GM12878 (cell line): Measurements from ENCODE around the gene SCNN1B. TPM values are rescaled to one million over a fixed set of nuclear protein-coding genes. Genes with fewer than 3 reads are reported as not detected.

Experiments
- BACH1 ChIP-seq: fragments of 450-650 bp; IDR thresholded peaks from 2 replicates; pipeline ENCODE4 v1.6.1; 2017; ENCODE audit warnings: mild to moderate bottlenecking, borderline replicate concordance
- BCLAF1 ChIP-seq: fragments of 450-650 bp; IDR thresholded peaks from 2 replicates; pipeline ENCODE4 v1.6.1; 2017; ENCODE audit warnings: antibody characterized with exemption, mild to moderate bottlenecking, moderate library complexity
- EGR1 ChIP-seq, 2 experiments: IDR thresholded peaks; 1 replicate in 1 of 2; 2 replicates in 1 of 2; pipeline ENCODE4 v1.6.1; 2011 to 2012; ENCODE audit warnings: low read depth in 2 of 2, low read length in 2 of 2, borderline replicate concordance in 1 of 2, mild to moderate bottlenecking in 1 of 2, moderate library complexity in 1 of 2
- SUPT20H ChIP-seq: IDR thresholded peaks from 2 replicates; pipeline ENCODE4 v1.6.1; 2011; ENCODE audit warnings: low read depth, mild to moderate bottlenecking, low read length, moderate library complexity, borderline replicate concordance; ENCODE audit not compliant: control insufficient read depth
- polyA plus RNA-seq, 11 experiments: library from polyadenylated mRNA; depleted of rRNA in 4 of 11; unstranded in 6 of 11; stranded (reverse) in 5 of 11; fragments of >200 nt; fragmentation: Nextera tagmentation in 4 of 11; fragmentation: Illumina TruSeq in 1 of 11; extraction: Ambion mirVana in 4 of 11; extraction: Trizol in 1 of 11; gene quantifications; 1 replicate in 1 of 11; 2 replicates in 10 of 11; pipeline versions ENCODE4 v1.2.1 to v1.2.3, GENCODE V29; 2011 to 2016; ENCODE audit warnings: inconsistent platforms in 2 of 11, missing spikeins in 2 of 11, low read depth in 1 of 11
- total RNA-seq, 4 experiments: library from RNA; depleted of rRNA in 3 of 4; stranded (reverse); fragments of >200 nt in 3 of 4; fragmentation: Illumina TruSeq in 1 of 4; extraction: Trizol in 1 of 4; gene quantifications; 2 replicates each; pipeline versions ENCODE4 v1.2.1 to v1.2.3, GENCODE V29; 2013 to 2021
- TF ChIP-seq, protein P1 (sequence below): fragments of 450-650 bp; formaldehyde crosslinking; IDR thresholded peaks from 2 replicates; pipeline ENCODE4 v1.4.0; 2022; ENCODE audit warnings: mild to moderate bottlenecking, moderate library complexity
- TF ChIP-seq, protein P2 (sequence below): fragments of 450-650 bp; IDR thresholded peaks from 2 replicates; pipeline ENCODE4 v1.6.1; 2017; ENCODE audit warnings: mild to moderate bottlenecking, moderate library complexity

Gene SCNN1B
- total and polyA plus RNA-seq, 10 of the 15 experiments (the other 5 are each of a cell fraction or from before 2014, with no cell fraction given): 0.28 to 1.5 (median 0.64) TPM

- TF ChIP-seq, protein P1, sequence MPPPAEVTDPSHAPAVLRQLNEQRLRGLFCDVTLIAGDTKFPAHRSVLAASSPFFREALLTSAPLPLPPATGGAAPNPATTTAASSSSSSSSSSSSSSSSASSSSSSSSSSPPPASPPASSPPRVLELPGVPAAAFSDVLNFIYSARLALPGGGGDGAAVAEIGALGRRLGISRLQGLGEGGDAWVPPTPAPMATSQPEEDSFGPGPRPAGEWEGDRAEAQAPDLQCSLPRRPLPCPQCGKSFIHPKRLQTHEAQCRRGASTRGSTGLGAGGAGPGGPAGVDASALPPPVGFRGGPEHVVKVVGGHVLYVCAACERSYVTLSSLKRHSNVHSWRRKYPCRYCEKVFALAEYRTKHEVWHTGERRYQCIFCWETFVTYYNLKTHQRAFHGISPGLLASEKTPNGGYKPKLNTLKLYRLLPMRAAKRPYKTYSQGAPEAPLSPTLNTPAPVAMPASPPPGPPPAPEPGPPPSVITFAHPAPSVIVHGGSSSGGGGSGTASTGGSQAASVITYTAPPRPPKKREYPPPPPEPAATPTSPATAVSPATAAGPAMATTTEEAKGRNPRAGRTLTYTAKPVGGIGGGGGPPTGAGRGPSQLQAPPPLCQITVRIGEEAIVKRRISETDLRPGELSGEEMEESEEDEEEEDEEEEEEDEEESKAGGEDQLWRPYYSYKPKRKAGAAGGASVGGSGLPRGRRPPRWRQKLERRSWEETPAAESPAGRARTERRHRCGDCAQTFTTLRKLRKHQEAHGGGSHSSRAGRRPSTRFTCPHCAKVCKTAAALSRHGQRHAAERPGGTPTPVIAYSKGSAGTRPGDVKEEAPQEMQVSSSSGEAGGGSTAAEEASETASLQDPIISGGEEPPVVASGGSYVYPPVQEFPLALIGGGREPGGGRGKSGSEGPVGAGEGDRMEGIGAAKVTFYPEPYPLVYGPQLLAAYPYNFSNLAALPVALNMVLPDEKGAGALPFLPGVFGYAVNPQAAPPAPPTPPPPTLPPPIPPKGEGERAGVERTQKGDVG (CRISPR knock-in tag): no peak
- no peak for TF ChIP-seq BCLAF1
- TF ChIP-seq SUPT20H: no peak
- TF ChIP-seq, protein P2, sequence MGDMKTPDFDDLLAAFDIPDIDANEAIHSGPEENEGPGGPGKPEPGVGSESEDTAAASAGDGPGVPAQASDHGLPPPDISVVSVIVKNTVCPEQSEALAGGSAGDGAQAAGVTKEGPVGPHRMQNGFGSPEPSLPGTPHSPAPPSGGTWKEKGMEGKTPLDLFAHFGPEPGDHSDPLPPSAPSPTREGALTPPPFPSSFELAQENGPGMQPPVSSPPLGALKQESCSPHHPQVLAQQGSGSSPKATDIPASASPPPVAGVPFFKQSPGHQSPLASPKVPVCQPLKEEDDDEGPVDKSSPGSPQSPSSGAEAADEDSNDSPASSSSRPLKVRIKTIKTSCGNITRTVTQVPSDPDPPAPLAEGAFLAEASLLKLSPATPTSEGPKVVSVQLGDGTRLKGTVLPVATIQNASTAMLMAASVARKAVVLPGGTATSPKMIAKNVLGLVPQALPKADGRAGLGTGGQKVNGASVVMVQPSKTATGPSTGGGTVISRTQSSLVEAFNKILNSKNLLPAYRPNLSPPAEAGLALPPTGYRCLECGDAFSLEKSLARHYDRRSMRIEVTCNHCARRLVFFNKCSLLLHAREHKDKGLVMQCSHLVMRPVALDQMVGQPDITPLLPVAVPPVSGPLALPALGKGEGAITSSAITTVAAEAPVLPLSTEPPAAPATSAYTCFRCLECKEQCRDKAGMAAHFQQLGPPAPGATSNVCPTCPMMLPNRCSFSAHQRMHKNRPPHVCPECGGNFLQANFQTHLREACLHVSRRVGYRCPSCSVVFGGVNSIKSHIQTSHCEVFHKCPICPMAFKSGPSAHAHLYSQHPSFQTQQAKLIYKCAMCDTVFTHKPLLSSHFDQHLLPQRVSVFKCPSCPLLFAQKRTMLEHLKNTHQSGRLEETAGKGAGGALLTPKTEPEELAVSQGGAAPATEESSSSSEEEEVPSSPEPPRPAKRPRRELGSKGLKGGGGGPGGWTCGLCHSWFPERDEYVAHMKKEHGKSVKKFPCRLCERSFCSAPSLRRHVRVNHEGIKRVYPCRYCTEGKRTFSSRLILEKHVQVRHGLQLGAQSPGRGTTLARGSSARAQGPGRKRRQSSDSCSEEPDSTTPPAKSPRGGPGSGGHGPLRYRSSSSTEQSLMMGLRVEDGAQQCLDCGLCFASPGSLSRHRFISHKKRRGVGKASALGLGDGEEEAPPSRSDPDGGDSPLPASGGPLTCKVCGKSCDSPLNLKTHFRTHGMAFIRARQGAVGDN: no peak
- TF ChIP-seq BACH1: no peak
- TF ChIP-seq EGR1 (IDR thresholded peaks at IDR 0.05; ENCODE audit: borderline replicate concordance in 1 of 2, low read depth in 2 of 2, low read length in 2 of 2): no peak
These were observed 75.2 kb downstream of the SCNN1B start (continued) for GRCh38 chr16:23377071-23377931.
